NCI-H2171 treated with DMSO at 0.1 percent for 48 hours (cell line): Measurements from ENCODE around the gene CD163.
"Not testable (repeated sequence)": the region's sequence is repeated elsewhere in the genome, so short reads cannot be mapped to it uniquely, and the experiment has no call there.

Source experiments
- DNase-seq: peaks from one replicate; lab custom pipeline; 2025; lab: John Stamatoyannopoulos, UW

The CD163 gene

DNA sequence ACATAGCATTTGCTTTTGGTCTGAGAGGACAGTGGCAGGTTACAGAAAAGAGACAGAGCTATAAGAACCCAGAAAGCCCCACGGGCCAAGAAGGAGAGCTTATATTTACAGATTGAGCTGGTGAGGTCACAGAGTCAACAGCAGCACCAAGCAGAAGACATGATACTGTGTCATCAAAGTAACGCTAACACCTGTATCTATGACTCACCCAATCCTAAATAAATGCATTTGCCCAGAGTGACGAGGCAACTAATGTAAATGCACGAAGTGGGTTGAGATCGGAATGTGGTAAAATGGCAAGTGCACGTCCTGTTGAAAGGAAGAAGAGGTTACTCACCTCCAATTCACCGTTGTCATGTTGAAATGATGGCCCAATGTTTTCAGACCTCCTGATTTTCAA is 52.9 kb downstream of the CD163 start:
- no peak for DNase-seq

DNA sequence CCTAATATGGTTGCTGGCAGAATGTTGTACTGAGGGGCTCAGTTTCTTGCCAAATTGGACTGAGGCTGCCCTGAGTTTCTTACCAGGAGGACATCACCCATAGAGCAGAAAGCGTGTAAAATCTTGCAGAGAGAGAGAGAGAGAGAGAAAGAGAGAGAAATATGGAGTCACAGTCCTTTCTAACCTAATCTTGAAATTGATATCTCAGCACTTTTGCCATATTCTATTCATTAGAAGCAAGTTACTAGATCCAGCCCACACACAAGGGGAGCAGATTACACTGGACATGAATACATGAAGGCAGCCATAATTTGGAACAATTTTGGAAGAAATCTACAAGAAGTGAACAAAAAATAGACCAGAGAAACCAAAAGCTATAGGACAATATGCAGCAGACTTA is 55.5 kb downstream of the CD163 start:
- DNase-seq: no peak

DNA sequence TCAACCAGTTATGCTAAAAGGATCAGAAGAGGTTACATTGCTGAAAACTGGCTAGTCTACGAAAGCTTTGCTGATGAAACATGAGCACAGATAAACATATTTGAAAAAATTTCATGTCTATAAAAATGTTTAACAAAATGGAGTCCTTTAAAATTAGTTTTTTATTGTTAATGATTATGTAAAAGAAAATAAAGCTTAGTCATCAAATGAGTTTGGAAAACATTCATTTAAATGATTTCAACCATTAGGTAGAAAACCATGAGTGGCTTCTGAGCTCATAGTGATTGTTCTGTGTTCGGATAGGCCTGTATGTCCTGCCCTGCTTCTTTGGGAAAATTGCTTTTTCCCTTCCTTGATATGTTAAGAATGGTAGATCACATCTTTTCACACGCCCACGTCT is 59.0 kb downstream of the CD163 start:
- no peak for DNase-seq

DNA sequence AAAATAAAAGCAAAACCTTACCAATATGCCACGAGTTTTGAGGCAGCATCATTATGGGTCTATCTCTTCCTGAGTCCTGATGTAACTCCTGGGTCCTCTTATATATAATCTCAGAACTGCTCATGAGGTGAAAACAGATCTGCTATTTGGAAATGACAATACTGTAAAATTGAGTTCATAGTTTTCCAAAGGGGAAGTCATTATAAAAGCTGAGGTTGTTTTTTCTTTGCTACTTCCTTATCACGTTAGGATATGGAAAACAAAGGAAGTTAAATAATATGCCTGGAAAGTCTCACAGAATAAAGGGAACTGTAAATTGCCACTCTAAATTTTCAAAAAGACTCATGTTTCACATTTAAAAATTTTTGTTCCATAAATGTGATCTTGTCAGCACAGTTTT is 59.5 kb downstream of the CD163 start, which contains the start of gene CD163L1:
Gene CD163L1, minus strand, starts transcription at position 78 of the 400 bp plus-strand sequence. Its CDS starts 26 bp downstream, at position 52.
- no peak for DNase-seq

DNA sequence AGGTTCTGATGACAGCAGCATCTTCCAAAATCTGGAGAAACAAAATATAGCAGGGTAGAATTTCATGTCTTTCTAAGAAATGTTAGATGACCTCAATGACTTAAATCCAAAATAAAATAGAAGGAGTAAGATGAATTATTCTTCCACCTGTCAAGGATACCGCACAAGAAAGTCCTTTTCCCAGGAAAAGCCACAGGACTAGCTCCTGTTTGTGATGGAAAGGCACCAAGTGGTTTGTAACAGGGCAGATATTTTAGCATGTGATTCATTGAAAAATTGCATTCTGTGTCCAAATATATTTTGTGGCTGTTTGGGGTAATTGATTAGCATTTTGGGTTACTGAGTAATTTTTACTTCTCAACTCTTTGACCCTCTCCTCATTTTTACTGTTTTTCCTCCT is 62.4 kb downstream of the CD163 start:
- no peak for DNase-seq

DNA sequence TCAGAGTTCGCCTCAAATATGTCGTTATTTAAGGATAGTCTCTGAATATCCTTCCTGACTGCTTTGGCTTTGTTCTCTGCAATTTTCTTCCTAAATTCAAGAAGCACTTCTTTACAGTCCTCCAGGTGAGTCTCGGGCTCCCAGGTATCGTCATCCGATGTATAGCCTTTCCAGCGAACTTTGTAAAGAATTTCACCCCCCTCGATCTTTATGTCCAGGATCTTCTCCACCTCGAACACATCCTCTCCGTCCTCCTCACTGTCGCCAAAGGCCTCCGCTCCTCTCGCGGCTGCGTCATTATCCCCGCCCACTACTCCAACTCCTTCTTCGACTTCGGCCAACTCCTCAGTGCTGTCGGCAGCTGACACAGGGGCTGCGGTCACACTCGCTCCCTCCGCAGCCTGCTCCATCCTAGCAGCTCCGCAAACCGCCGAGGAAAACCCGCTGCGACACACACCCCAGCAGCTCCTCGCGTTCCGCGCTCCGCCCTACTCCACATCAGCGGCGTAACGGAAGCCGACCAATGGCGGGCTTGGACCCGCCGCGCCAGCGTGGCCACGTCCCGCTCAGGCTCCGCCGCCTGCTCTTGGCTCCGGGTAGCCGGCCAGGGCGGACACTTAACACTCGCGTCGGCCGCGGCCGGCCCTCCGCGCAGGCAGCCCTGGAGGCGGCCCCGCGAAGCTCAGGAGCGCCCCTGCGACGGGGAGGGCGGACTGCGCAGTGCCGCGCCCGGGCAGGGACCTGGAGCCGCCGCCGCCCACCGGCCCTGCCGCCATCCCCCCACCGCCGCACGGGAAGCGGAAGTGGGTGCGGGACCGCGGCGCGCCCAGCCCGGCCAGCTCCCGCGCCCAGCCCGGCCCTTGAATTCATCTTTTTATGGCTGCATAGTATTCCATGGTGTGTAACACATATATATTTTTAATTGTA is 63.7 kb downstream of the CD163 start:
- peak; percentile 93 for DNase-seq

DNA sequence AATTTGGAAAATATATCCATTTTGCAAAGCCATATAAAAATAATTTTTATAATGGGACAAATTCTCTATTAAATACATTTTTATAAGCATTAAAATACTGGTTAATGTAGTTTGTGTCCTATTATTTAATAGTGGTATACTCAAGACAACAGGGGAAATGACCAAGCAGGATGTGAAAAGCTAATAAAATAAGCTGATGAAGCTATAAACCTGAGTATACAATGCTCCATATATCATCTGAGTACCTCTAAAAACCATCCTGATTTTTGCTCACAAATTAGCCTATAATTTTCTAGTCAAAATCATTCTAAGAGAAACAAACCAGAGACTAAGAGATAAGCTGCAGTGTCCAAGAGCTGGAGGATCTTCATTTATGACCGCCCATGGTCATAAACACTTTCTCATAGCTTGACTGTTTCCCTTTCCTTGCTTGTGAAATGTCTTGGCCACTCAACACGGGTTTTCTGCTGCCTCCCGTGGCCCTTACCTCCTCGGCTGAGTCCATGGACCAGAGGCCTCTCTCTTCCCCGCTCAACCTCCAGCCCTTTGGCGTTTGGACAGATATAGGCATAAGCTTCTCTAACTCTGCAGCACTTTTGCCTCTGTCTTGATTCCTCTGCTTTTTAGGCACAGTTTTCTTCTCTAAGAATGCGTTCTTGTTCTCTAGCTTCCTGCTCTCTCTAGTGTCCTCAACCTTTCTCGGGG is 65.1 kb downstream of the CD163 start:
- not testable (repeated sequence) for DNase-seq

DNA sequence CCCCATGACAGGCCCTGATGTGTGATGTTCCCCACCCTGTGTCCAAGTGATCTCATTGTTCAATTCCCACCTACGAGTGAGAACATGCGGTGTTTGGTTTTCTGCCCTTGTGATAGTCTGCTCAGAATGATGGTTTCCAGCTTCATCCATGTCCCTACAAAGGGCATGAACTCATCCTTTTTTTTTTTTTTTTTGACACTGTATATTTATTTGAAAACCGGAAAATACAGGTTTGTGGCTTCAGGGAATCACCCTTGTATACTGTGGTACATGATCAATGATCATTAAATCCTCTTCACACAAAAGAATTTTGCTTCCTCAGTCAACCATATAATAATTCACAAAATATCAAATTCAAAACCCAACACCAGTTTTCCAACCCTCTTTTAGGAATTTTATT is 66.1 kb downstream of the CD163 start:
- not testable (repeated sequence) for DNase-seq

DNA sequence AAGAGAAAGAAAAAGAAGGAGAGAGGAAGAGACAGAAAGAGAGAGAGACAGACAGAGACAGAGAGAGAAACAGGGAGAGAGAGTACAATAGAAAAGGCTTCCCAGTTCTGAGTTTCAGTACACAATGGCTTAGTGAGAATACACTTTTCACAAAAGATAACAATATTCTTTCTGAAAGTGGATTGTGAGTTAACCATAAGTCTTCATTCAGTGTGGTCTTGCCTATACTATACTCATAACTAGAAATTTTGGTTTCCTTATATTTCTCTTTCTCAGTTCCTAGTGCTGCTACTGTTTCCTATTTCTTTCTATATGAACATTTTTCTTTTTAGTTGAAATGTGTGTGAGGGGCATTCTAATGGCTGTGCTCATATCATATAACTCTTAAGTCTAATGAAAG is 68.9 kb downstream of the CD163 start:
- DNase-seq: no peak

DNA sequence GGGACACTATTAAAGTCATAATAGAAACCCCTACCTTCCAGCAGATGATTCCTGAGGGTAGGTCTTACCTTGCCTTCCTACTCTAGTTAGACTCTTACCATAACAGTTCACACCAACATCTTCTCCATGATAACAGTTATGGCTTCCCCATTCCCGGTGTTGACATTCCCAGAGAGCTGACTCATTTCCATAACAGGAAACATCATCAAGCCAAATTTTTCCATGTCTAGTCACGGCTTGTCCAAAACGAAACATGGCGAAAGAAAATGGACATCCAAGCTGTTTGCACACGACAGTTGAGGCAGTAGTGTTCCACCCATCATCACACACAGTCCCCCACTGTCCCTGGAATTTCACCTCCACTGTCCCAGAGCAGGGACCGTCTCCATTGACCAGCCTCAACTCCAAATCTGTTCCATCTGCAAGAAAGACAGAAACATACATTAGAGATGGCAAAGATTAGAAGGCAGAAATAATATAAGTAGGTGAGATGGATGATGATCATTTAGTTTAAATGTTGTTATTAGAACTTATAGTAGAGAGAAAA is 70.2 kb downstream of the CD163 start:
- DNase-seq: no peak

DNA sequence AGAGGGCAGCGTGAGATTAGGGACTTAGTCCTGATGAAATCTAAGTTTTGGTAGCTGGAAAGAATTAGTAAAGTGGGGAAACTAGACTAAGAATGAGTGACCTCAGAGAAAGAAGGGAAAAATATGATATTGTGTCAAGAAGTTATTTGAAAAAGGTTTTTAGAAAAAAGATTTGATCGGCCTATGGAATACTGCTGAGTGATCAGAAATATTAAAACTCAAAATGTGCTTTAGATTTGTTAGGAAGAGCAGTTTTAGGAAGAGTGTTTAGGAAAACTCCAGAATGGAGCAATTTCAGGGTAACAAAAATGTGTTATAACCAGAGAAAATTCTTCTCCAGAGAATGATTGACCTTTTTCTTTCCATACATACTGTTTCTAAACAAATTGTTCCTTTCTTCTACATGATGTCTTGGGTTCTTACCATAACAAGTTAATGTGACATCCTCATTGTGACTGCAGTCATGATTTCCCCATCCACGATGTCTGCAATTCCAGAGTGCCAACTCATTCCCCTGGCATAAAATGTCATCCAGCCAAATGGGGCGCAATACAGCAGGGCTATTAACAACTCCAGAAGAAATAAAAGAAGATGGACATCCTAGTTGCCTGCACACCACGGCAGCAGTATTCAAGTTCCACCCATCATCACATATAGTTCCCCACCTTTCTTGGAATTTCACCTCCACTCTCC is 71.4 kb downstream of the CD163 start:
- no peak for DNase-seq
